OCI-LY1 (cell line): ENCODE measurements around the gene MFAP2.

ENCODE experiments used
- CTCF ChIP-seq: fragments of 200-600 bp; sonication (generic), shearing (Covaris generic); IDR thresholded peaks from 2 replicates; pipeline ENCODE4 v1.5.1; 2017; ENCODE audit warnings: mild to moderate bottlenecking, antibody characterized with exemption, low read length, moderate library complexity, mixed read lengths
- EZH2 ChIP-seq: fragments of 200-600 bp; sonication (generic), shearing (Covaris generic); IDR thresholded peaks from 2 replicates; pipeline ENCODE4 v1.8.0; 2017; ENCODE audit warnings: borderline replicate concordance, mixed run types, mild to moderate bottlenecking, antibody characterized with exemption, low read length, moderate library complexity, mixed read lengths

GRCh38 chr1:16973215-16973614, 7.2 kb downstream of the MFAP2 start:
- TF ChIP-seq CTCF (no peak), EZH2 (no peak)
